CD1c-positive myeloid dendritic cell (primary cell): Measurements from ENCODE around the gene ADAD2.
"Not testable (repeated sequence)": the region's sequence is repeated elsewhere in the genome, so short reads cannot be mapped to it uniquely, and the experiment has no call there.

Experiments
- DNase-seq: peaks from one replicate; pipeline ENCODE4 v3.0.0-alpha.2; 2016; ENCODE audit errors: extremely low spot score

The ADAD2 gene

GRCh38 chr16:84195201-84196093 is 4.5 kb downstream of the ADAD2 start:
- no peak for DNase-seq

DNA sequence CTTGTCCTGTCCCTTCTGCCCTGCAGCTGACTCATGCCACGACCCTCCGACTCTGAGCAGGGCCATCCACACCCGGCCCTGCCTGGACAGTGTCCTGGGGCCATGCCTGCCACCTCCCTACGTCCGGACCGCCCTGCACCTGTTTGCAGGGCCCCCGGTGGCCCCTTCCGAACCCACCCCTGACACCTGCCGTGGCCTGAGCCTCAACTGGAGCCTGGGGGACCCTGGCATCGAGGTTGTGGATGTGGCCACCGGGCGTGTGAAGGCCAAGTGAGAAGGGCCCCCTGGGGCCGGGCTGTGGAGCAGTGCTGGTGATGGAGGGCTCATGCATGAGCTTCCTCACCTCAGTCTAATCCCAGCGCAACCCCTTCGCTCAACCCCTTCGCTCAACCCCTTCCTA is 5.1 kb downstream of the ADAD2 start:
- DNase-seq, result no peak

- DNase-seq, result no peak
These were observed 5.9 kb downstream of the ADAD2 start for GRCh38 chr16:84196727-84197394.

DNA sequence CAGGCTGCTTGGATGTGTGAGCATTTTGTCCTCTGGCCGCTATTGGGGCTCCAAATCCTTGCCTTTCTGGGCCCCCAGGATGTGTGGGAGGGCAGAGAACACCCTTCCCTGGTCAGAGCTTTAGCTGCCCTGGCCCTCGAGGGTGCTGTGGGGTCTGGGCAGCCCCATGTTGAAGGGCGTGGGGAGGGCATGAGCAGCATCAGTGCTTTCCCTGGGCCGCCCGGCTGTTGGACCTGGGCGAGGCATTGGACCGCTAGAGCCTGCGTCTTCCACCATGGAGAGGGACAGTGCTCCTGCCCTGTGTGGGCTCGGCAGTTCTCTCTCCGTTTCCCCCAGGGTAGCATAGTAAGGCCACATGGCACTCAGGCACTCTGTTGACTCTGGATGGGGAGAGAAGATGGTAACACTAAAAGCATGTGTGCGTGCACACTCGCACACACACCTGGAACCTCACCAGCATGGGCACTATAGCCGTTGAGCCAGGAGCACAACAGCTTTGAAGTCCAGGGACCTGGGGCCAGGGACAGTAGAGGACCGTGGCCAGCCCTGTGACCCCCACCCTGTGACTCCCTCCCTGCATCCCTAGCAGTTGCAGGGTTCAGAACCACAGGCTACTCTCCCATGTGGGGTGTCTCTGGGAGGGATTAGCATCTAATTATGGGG is 6.6 kb downstream of the ADAD2 start:
- DNase-seq, result no peak

GRCh38 chr16:84198401-84198800 is 7.4 kb downstream of the ADAD2 start:
- DNase-seq, result no peak

DNA sequence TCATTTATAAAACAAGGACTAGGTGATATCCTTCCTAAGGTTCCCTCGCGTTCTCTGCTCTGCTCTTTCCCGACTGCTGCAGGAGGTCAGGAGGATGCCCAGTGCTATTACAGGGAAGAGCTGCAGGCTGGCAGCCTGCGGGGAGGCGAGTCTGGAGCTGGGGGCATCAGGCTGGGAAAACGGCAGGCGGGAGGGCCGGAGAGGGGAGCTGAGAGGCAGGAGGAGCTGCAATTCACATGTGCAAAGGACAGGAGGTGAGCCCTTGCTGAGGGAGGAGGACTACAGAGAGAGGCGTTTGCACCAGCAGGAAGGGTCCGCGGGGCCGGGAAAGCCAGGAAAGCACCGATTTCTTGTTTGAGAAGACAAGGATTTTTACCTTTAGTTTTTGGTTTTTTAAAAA is 8.1 kb downstream of the ADAD2 start:
- no peak for DNase-seq

DNA sequence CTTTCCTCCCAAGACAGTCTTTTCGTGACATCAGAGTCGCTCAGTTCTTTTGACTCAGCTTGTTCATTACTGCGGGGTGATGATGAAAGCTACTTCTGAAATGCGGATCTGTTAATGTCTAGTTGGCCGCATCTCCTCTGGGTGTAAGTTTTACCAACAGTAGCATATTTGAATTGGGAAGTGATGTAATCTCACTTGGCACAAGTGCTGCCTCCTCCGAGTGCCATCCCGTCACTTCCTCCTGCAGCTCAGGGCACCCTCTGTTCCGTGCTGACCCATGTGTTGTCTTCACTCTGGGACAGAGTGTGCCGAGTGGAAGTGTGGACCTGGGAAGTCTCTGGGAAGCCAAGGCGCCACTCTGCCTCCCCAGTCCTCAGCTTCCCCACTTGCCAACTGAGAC is 8.9 kb downstream of the ADAD2 start:
- peak; percentile 92 for DNase-seq

- not testable (repeated sequence) for DNase-seq
These were observed 13.6 kb downstream of the ADAD2 start for GRCh38 chr16:84204551-84204950.

DNA sequence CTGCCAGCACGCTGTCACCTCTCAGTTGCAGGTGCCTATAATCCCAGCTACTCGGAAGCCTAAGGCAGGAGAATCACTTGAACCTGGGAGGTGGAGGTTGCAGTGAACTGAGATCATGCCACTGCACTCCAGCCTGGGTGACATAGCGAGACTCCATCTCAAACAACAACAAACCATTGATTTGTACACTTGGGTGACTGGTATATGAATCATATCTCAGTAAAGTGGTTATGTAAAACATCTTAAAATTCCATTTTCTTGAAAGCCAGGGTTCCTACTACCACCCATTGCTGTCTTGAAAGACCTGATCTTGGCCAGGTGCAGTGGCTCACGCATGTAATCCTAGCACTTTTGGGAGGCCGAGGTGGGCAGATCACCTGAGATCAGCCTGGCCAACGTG is 14.2 kb downstream of the ADAD2 start:
- not testable (repeated sequence) for DNase-seq

DNA sequence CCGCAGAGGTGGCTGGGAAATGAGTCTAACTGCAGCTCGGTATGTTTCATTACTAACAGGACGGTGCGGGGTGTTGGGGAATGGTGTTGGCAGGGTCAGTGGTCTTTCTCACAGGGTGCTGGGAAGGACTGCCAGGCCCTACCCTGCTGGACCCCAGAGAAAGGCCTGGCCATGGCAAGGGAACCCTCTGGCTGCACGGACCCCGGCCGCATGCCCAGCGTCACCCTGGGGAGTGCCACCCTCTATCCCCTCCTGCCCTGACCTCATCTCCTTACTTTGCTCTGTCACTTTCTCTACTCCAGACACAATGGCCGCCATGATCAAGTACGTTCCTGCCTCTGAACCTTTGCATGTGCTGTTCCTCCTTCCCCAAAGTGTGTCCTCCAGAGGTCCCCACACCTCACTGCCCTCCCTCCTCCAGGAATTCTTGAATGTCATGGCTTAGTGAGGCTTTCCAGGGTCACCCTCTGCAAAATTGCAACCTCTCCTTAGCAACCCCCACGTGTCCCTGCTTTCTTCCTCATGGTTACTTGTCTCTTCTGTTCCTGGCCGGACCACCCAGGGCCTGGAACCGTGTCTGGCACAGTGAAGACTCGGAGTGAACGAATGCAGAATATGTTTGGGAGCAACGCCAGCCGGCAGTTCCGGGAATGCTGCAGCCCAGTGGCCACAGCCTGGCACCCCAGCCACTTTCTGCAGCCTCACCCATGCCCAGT is 15.2 kb downstream of the ADAD2 start:
- DNase-seq, result no peak

DNA sequence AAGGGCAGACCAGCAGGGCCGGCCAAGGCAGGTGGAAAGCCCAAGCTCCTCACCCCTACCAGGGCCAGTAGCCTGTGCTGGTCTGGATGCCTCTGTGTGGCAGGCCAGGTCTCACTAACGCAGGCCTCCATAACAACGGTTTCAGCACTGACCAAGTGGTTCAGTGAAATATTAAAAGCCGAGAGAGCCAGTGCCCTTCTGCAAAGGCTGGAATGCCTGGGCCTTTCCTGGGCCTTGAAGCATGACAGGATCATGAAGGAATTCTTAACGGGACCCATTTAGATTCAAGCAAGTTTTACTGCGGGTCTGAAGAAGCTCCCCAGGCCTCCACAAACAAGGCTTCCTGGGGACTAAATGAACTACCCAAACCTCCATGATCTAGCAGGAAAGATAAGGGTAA is 16.3 kb downstream of the ADAD2 start:
- no peak for DNase-seq

- no peak for DNase-seq
These were observed 16.9 kb downstream of the ADAD2 start for GRCh38 chr16:84207879-84208278.

GRCh38 chr16:84209989-84210388 is 19.0 kb downstream of the ADAD2 start:
- DNase-seq, result no peak

- no peak for DNase-seq
These were observed 21.2 kb downstream of the ADAD2 start for GRCh38 chr16:84212154-84212553.

DNA sequence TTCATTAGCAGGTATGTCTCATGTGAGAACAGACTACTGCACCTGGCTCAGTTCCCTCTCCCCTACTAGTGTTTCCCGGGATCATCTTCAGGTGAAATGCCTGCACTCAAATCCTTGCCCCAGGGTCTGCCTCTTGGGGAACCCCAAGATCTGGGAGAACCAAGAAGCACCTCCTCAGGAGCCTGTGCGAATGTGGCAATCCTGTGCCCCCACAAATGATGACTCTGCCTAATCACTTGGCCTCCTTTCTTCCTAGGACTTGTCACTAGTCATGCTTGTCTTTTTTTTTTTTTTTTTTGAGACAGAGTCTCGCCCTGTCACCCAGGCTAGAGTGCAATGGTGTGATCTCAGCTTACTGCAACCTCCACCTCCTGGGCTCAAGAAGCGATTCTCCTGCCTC is 21.7 kb downstream of the ADAD2 start:
- DNase-seq, result no peak

GRCh38 chr16:84214451-84215066 is 23.6 kb downstream of the ADAD2 start:
- DNase-seq, result no peak

DNA sequence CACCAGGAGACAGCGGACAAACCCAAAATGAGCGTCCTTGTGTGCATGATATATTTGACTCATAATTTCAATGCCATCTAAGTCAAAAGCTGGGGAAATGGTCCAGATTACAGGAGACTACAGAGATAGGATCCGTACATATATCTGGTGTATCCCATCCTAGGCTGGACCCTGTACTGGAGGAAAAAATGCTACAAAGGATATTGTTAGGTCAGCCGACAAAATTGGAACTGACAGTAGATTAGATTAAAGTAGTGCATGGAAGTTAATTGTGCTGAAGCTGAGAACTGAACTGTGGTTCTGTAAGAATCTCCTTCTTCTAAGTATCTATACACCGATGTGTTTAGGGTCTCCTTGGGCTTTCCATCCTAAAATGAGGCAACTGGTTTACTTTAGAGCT is 24.6 kb downstream of the ADAD2 start:
- DNase-seq, result no peak

- DNase-seq, result not testable (repeated sequence)
These were observed 25.2 kb downstream of the ADAD2 start for GRCh38 chr16:84216144-84216543.

DNA sequence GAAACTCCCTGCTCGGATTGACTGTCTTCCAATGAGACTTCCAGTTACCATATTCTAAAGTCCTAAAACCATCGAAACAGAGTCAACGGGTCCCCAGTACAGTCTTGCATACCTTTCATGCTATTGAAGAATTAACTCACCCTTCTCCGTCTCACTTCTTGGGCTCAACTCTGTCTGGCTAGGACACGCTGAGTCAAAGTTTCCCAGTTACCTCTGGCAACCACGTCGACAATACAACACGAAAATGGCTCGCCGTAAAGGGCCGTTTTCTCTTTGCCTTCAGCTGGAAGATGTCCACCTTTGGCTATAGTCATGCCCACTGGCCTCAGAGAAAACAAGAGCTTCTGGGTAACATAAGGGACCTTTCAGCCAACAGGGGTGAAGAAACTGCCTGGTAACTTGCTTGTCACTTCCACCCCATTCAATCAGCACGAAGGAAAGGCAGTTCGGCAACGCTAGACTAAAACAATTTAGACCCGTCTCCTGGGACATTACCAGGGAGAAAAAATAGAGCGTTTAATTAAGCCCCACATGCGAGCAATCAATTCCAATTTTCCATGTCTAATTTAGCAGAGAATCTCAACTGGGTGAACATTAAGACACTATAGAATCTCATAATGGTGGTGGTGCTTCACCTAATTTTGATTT is 27.3 kb downstream of the ADAD2 start:
- no peak for DNase-seq

DNA sequence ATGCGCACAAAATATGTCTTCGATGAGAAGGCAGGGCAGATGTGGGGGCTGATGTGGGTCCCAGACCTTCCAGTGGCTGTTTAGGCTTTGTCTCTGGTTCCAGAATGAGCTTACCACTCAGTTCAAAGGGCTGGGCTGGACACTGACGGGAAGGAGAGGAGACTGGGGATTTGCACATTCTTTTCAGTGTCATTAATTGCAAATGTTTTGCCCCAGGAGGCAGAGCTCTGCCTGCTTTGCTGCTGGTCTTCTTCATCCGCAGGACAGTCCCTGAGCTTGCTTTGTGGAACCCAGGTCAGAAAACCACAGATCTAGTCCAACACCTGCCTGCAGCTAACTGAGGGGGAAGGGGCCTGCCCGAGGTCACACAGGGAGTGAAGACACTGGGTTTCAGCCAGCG is 28.0 kb downstream of the ADAD2 start:
- no peak for DNase-seq

DNA sequence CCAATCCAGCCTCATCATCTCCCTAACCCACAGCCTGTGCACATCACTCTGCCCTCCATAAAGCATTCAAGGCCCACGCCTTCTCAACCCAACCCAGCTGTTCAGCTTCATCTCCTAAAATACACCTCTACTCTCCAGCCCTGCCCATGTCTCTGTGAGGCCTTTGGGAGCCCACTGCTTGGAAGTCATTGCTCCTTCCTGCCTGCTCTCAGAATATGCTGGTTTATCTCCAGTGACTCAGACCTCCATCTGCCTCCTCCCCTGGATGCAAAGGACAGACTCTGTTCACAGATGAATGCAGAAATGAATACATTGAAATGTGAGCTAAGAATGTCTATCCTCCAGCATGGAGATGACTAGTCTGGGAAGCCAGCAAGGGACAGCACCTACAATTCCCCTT is 29.9 kb downstream of the ADAD2 start:
- DNase-seq, result no peak
